ENCODE data around the gene APH1B.

The APH1B gene

DNA sequence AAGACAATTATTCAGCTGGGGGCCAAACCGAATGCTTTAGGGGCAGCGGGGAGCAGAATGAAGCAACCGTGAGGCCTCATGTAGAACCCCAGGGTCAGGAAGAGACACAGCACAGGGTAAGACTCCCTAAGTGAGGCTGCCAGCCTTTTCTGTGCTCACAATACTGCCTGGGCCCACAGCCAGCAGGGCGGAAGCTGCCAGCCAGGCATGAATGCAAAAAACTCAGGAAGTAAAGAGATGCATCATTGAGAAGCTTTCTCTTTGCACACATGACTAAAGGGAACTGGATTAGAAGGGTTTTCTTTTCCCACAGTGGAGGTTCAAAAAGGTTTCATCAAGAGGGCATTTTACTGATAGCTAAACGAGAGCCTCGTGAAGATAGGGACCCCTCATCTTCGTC is 71.0 kb downstream of the APH1B start:
- no peaks in the 10 kb centered on the region for H3K36me3 Mint-ChIP-seq (ENCODE audit: low read depth)
- H3K4me3 Mint-ChIP-seq, result no peak overlapping the region
- H3K27me3 Mint-ChIP-seq (ENCODE audit: low read depth, poor library complexity), result peaks cover 10% of the 10 kb centered on the region
- no peak overlapping the region for H3K27ac Mint-ChIP-seq
- no peaks in the 10 kb centered on the region for H3K9me3 Mint-ChIP-seq
- H3K4me1 Mint-ChIP-seq, result peaks cover 63% of the 10 kb centered on the region
- DNase-seq, result no peak
- TF ChIP-seq, protein P1, sequence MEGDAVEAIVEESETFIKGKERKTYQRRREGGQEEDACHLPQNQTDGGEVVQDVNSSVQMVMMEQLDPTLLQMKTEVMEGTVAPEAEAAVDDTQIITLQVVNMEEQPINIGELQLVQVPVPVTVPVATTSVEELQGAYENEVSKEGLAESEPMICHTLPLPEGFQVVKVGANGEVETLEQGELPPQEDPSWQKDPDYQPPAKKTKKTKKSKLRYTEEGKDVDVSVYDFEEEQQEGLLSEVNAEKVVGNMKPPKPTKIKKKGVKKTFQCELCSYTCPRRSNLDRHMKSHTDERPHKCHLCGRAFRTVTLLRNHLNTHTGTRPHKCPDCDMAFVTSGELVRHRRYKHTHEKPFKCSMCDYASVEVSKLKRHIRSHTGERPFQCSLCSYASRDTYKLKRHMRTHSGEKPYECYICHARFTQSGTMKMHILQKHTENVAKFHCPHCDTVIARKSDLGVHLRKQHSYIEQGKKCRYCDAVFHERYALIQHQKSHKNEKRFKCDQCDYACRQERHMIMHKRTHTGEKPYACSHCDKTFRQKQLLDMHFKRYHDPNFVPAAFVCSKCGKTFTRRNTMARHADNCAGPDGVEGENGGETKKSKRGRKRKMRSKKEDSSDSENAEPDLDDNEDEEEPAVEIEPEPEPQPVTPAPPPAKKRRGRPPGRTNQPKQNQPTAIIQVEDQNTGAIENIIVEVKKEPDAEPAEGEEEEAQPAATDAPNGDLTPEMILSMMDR (IDR thresholded peaks at IDR 0.05), result no peak

DNA sequence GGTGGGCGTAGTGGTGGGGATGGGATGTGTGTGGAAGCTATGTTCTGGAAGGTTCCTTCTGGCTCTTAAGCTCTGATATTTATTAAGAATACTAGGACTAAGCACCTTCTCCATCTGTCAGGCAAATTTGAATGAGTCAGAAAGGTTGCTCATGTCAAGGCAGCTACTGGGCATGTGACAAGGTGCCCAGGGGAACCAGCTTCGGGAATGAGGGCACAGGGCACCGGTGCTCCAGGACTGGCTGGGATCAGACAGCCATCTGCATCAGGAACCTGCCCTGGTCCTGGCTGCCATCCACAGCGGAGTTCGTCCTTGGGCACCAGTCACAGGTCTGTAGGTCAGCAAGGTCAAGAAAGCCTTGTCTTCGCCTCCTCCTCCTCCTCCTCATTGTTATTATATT is 71.8 kb downstream of the APH1B start:
- TF ChIP-seq, protein P1 (IDR thresholded peaks at IDR 0.05), result no peak
- peaks cover 10% of the 10 kb centered on the region for H3K27me3 Mint-ChIP-seq (ENCODE audit: low read depth, poor library complexity)
- H3K36me3 Mint-ChIP-seq (ENCODE audit: low read depth), result no peaks in the 10 kb centered on the region
- DNase-seq, result no peak
- peaks cover 65% of the 10 kb centered on the region for H3K4me1 Mint-ChIP-seq
- H3K4me3 Mint-ChIP-seq, result no peak overlapping the region
- no peak overlapping the region for H3K27ac Mint-ChIP-seq
- no peaks in the 10 kb centered on the region for H3K9me3 Mint-ChIP-seq

DNA sequence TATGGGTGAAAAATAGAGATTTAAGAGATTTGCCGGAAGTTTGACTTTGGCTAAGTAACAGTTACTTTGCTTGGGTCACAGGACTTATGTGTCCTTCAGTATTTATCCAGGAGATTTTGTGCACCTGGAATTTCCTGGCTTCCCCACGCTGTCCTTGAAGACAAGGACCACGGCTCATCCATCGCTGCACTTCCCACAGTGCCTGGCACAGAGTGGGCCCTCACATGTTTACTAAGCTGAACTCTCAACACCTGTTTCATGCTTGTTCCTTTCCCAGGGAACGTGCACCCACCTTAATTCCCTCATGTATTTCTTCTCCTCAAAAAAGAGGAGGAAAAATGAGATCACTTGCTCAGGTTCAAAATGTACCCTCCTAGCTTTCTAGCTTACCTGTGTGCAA is 72.2 kb downstream of the APH1B start:
- H3K4me3 Mint-ChIP-seq, result no peak overlapping the region

DNA sequence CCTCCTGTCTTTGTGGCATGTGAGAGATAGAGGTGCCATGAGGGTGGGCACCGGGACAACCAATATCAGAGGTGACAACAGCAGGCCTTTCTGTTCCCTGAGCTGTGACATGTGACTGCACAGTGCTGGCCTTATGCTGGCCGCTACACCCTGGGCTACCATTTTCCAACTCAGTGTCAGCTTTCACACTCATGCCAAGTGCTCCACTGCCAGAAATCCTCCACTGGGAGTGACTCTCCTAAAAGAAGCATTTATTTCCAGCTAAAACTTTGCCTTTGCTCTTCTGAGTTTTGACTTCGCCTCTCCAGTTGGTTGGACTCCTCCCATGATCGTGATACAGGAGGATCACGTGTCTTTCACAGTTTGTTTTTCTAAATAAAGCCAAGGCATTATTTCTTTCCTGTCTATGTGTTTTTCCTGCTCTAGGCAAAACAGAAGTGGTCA is 72.8 kb downstream of the APH1B start:
- H3K4me1 Mint-ChIP-seq, result peaks cover 68% of the 10 kb centered on the region
- TF ChIP-seq, protein P1 (IDR thresholded peaks at IDR 0.05), result no peak
- H3K9me3 Mint-ChIP-seq, result no peaks in the 10 kb centered on the region
- no peaks in the 10 kb centered on the region for H3K36me3 Mint-ChIP-seq (ENCODE audit: low read depth)
- peak overlapping the region; percentile 77 for H3K27ac Mint-ChIP-seq
- no peak for DNase-seq
- peaks cover 10% of the 10 kb centered on the region for H3K27me3 Mint-ChIP-seq (ENCODE audit: low read depth, poor library complexity)
- no peak overlapping the region for H3K4me3 Mint-ChIP-seq

More for the DNA sequence above, 72.2 kb downstream of the APH1B start:
- Mint-ChIP-seq H3K36me3 (ENCODE audit: low read depth) (no peaks in the 10 kb centered on the region), H3K27me3 (ENCODE audit: low read depth, poor library complexity) (peaks cover 10% of the 10 kb centered on the region), H3K27ac (no peak overlapping the region), H3K4me1 (peaks cover 67% of the 10 kb centered on the region), H3K9me3 (no peaks in the 10 kb centered on the region)
- DNase-seq, result no peak
- TF ChIP-seq, protein P1 (IDR thresholded peaks at IDR 0.05), result no peak

DNA sequence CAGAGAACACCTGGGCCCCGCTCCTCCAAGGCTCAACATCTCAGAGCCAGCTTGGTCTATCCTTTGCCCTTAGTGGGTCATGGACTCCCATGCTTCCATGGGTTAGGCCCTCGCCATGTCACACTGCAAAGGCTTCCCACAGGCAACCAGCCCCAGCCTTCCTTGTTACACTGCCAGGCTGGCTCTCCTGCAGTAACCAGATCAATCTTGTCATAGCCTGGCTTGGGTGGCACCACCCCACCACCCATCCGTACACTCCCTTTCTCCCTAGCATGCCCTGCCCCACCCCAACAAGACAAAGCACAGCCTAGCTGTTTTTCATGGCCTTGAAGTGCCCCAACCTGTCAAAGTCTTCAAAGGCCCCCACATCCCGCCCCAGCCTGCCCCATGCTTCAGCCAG is 73.8 kb downstream of the APH1B start:
- TF ChIP-seq, protein P1 (IDR thresholded peaks at IDR 0.05), result no peak
- Mint-ChIP-seq H3K27ac (no peak overlapping the region), H3K27me3 (ENCODE audit: low read depth, poor library complexity) (peaks cover 10% of the 10 kb centered on the region), H3K4me1 (peaks cover 76% of the 10 kb centered on the region), H3K36me3 (ENCODE audit: low read depth) (no peaks in the 10 kb centered on the region), H3K9me3 (no peaks in the 10 kb centered on the region), H3K4me3 (no peak overlapping the region)
- no peak for DNase-seq

DNA sequence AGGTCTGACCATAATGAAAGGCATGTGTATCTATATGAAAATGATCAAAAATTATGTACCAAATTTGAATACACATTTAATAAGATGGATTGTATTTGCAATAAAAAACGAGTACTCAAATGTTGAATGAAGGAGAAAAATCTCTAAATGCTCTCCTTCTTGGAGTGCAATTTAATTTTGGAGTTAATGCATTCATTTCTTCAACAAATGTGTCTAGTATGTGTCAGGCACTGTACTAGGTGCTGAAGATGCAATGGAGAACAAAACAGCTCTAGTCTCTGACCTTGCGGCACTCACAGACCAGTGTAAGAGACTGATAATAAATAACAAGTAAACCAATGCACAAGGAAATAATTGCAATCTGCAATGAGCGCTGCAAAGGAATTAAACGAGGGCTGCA is 75.4 kb downstream of the APH1B start:
- Mint-ChIP-seq H3K4me3 (no peak overlapping the region), H3K9me3 (no peaks in the 10 kb centered on the region)
- TF ChIP-seq, protein P1 (IDR thresholded peaks at IDR 0.05), result no peak

More for the DNA sequence above, 75.4 kb downstream of the APH1B start:
- H3K27ac Mint-ChIP-seq, result no peak overlapping the region
- no peak for DNase-seq
- H3K4me1 Mint-ChIP-seq, result peaks cover 72% of the 10 kb centered on the region
- H3K36me3 Mint-ChIP-seq (ENCODE audit: low read depth), result no peaks in the 10 kb centered on the region
- peaks cover 10% of the 10 kb centered on the region for H3K27me3 Mint-ChIP-seq (ENCODE audit: low read depth, poor library complexity)
